Femur (tissue), 1 donor: ENCODE measurements around the gene CDIPT.

ENCODE experiments used
- DNase-seq: peaks from one replicate; pipeline ENCODE4 v3.0.0-alpha.2; 2017

The CDIPT gene

GRCh38 chr16:29809031-29809747, 53.8 kb downstream of the CDIPT start:
- no peak for DNase-seq
